ENCODE data around the gene STAMBPL1.

GRCh38 chr10:88840104-88840503 lies 39.9 kb upstream of the STAMBPL1 start:
- TF ChIP-seq CTCF (IDR thresholded peaks at IDR 0.05) (no peak), POLR2AphosphoS5 (IDR thresholded peaks at IDR 0.05; ENCODE audit: low read depth, low read length) (no peak)
- TF ChIP-seq, protein P1, sequence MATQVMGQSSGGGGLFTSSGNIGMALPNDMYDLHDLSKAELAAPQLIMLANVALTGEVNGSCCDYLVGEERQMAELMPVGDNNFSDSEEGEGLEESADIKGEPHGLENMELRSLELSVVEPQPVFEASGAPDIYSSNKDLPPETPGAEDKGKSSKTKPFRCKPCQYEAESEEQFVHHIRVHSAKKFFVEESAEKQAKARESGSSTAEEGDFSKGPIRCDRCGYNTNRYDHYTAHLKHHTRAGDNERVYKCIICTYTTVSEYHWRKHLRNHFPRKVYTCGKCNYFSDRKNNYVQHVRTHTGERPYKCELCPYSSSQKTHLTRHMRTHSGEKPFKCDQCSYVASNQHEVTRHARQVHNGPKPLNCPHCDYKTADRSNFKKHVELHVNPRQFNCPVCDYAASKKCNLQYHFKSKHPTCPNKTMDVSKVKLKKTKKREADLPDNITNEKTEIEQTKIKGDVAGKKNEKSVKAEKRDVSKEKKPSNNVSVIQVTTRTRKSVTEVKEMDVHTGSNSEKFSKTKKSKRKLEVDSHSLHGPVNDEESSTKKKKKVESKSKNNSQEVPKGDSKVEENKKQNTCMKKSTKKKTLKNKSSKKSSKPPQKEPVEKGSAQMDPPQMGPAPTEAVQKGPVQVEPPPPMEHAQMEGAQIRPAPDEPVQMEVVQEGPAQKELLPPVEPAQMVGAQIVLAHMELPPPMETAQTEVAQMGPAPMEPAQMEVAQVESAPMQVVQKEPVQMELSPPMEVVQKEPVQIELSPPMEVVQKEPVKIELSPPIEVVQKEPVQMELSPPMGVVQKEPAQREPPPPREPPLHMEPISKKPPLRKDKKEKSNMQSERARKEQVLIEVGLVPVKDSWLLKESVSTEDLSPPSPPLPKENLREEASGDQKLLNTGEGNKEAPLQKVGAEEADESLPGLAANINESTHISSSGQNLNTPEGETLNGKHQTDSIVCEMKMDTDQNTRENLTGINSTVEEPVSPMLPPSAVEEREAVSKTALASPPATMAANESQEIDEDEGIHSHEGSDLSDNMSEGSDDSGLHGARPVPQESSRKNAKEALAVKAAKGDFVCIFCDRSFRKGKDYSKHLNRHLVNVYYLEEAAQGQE (IDR thresholded peaks at IDR 0.05; ENCODE audit: insufficient read depth in 1 of 2, low read depth in 2 of 2, low read length in 1 of 2): no peak
